GM23338 (cell line): ENCODE measurements around the gene JHY. TPM values are rescaled to one million over a fixed set of nuclear protein-coding genes. Genes with fewer than 3 reads are reported as not detected.
A peak's percentile ranks its signal among the peaks of the same experiment; 100 is the strongest.

Experiments used
- ATAC-seq: fragments of 200-7000 bp; cut with Tn5 transposase; 3 replicates; pipeline ENCODE4 v1.9.1; 2020
- DNase-seq: peaks from one replicate; pipeline ENCODE4 v3.0.0-alpha.2; 2015; ENCODE audit warnings: low spot score
- H2AFZ ChIP-seq: fragments of 200-600 bp; sonication (generic); 2 replicates; pipeline ENCODE4 v1.8.0; 2016; ENCODE audit warnings: antibody characterized with exemption, mild to moderate bottlenecking, moderate library complexity
- H3F3A ChIP-seq: fragments of 200-600 bp; sonication (generic); replicated peaks from 2 replicates; pipeline ENCODE4 v1.8.0; 2017; ENCODE audit warnings: antibody characterized with exemption, mixed run types, low read depth
- H3K27ac ChIP-seq: fragments of 200-600 bp; sonication (generic); 2 replicates; pipeline ENCODE4 v1.6.1; 2016; ENCODE audit warnings: low read depth
- H3K27me3 ChIP-seq: fragments of 200-600 bp; sonication (generic); 2 replicates; pipeline ENCODE4 v1.8.0; 2016; ENCODE audit warnings: mild to moderate bottlenecking, mixed run types, moderate library complexity; ENCODE audit not compliant: insufficient read depth
- H3K36me3 ChIP-seq: fragments of 200-600 bp; sonication (generic); 2 replicates; pipeline ENCODE4 v1.8.0; 2016; ENCODE audit warnings: mild to moderate bottlenecking; ENCODE audit not compliant: insufficient read depth
- H3K4me1 ChIP-seq: fragments of 200-600 bp; sonication (generic); 2 replicates; pipeline ENCODE4 v1.8.0; 2016; ENCODE audit warnings: mild to moderate bottlenecking, moderate library complexity; ENCODE audit not compliant: insufficient read depth
- H3K4me2 ChIP-seq: fragments of 200-600 bp; sonication (generic); 2 replicates; pipeline ENCODE4 v1.7.1; 2017; ENCODE audit warnings: mixed run types
- H3K4me3 ChIP-seq: fragments of 200-600 bp; sonication (generic); 2 replicates; pipeline ENCODE4 v1.6.1; 2016; ENCODE audit warnings: mixed run types
- H3K79me2 ChIP-seq: fragments of 200-600 bp; sonication (generic); replicated peaks from 2 replicates; pipeline ENCODE4 v1.8.0; 2017; ENCODE audit warnings: mild to moderate bottlenecking; ENCODE audit not compliant: insufficient read depth
- H3K9me2 ChIP-seq: fragments of 200-600 bp; sonication (generic); 2 replicates; pipeline ENCODE4 v1.8.0; 2017; ENCODE audit not compliant: insufficient read depth
- H4K20me1 ChIP-seq: fragments of 200-600 bp; sonication (generic); replicated peaks from 2 replicates; pipeline ENCODE4 v1.8.0; 2017; ENCODE audit warnings: mild to moderate bottlenecking; ENCODE audit not compliant: insufficient read depth
- H3K27ac Mint-ChIP-seq: 2 replicates; pipeline ENCODE4 v1.8.0; 2020; ENCODE audit warnings: inconsistent platforms, mild to moderate bottlenecking, moderate library complexity, mixed read lengths
- H3K27me3 Mint-ChIP-seq: 3 replicates; pipeline ENCODE4 v1.8.0; 2022; ENCODE audit warnings: low read depth, mild to moderate bottlenecking, moderate library complexity, mixed read lengths, inconsistent platforms; ENCODE audit not compliant: insufficient read depth, poor library complexity
- H3K36me3 Mint-ChIP-seq: 3 replicates; pipeline ENCODE4 v1.8.0; 2021; ENCODE audit warnings: low read depth, mild to moderate bottlenecking, inconsistent platforms, moderate library complexity, mixed read lengths
- H3K4me1 Mint-ChIP-seq: 3 replicates; pipeline ENCODE4 v1.8.0; 2020; ENCODE audit warnings: mild to moderate bottlenecking, inconsistent platforms, mixed read lengths
- H3K4me3 Mint-ChIP-seq: 3 replicates; pipeline ENCODE4 v1.8.0; 2021; ENCODE audit warnings: moderate library complexity, mild to moderate bottlenecking, inconsistent platforms, mixed read lengths
- H3K9me3 Mint-ChIP-seq: 3 replicates; pipeline ENCODE4 v1.8.0; 2020; ENCODE audit warnings: moderate library complexity, mild to moderate bottlenecking, inconsistent platforms, mixed read lengths
- CREB1 ChIP-seq: fragments of 250-450 bp; sonication (Bioruptor Pico); IDR thresholded peaks from 2 replicates; pipeline ENCODE4 v1.5.0; 2020; ENCODE audit warnings: low read depth, mild to moderate bottlenecking, moderate library complexity
- ETS1 ChIP-seq: IDR thresholded peaks from 2 replicates; pipeline ENCODE4 v1.6.1; 2016; ENCODE audit warnings: antibody characterized with exemption
- EZH2 ChIP-seq: fragments of 200-600 bp; sonication (generic); IDR thresholded peaks from one replicate; pipeline ENCODE4 v1.8.0; 2017; ENCODE audit warnings: antibody characterized with exemption, mild to moderate bottlenecking, low read depth; ENCODE audit not compliant: unreplicated experiment
- EZH2phosphoT487 ChIP-seq: fragments of 200-600 bp; sonication (generic); IDR thresholded peaks from one replicate; pipeline ENCODE4 v1.8.1; 2018; ENCODE audit warnings: antibody characterized with exemption; ENCODE audit not compliant: unreplicated experiment
- NANOG ChIP-seq: IDR thresholded peaks from 2 replicates; pipeline ENCODE4 v1.6.1; 2016; ENCODE audit warnings: antibody characterized with exemption, borderline replicate concordance
- POLR2AphosphoS5 ChIP-seq: IDR thresholded peaks from 2 replicates; pipeline ENCODE4 v1.6.1; 2016; ENCODE audit warnings: antibody characterized with exemption, low read depth
- STAT1 ChIP-seq: IDR thresholded peaks from one replicate; pipeline ENCODE4 v1.6.1; 2016; ENCODE audit warnings: antibody characterized with exemption; ENCODE audit not compliant: unreplicated experiment
- ZNF114 ChIP-seq: fragments of 250-450 bp; sonication (Bioruptor Pico); IDR thresholded peaks from 2 replicates; pipeline ENCODE4 v1.5.0; 2020; ENCODE audit warnings: mild to moderate bottlenecking, moderate library complexity
- ZNF331 ChIP-seq: fragments of 250-450 bp; sonication (Bioruptor Pico); IDR thresholded peaks from 2 replicates; pipeline ENCODE4 v1.5.0; 2020; ENCODE audit warnings: low read depth, mild to moderate bottlenecking, moderate library complexity
- ZNF462 ChIP-seq: fragments of 250-450 bp; sonication (Bioruptor Pico); IDR thresholded peaks from 2 replicates; pipeline ENCODE4 v1.5.0; 2020; ENCODE audit warnings: mild to moderate bottlenecking, moderate library complexity
- polyA plus RNA-seq: library from polyadenylated mRNA; unstranded; fragments of >200 nt; fragmentation: Nextera tagmentation; extraction: Ambion mirVana; gene quantifications from 2 replicates; pipeline ENCODE4 v1.2.1, GENCODE V29; 2016
- total RNA-seq: library from RNA; depleted of rRNA; stranded (reverse); fragments of >200 nt; shearing (Covaris generic); gene quantifications from 2 replicates; pipeline ENCODE4 v1.2.3, GENCODE V29; 2014
- TF ChIP-seq, protein P1 (sequence below), 2 experiments: fragments of 200-600 bp in 1 of 2; sonication (generic) in 1 of 2; conservative IDR thresholded peaks; 2 replicates each; pipeline versions ENCODE4 v1.5.1 to v1.6.1; 2016 to 2017; ENCODE audit warnings: antibody characterized with exemption in 2 of 2, low read depth in 2 of 2, mild to moderate bottlenecking in 2 of 2, moderate library complexity in 1 of 2

The JHY gene
- total and polyA plus RNA-seq, 2 experiments from 2014 or later, result 0.94 to 0.97 TPM

- Histone ChIP-seq H3K4me2 (no peak overlapping the region), H3K79me2 (no peaks in the 10 kb centered on the region), H4K20me1 (no peaks in the 10 kb centered on the region), H3K27ac (no peak overlapping the region), H3K27me3 (no peaks in the 10 kb centered on the region), H3K36me3 (no peaks in the 10 kb centered on the region), H3K4me3 (no peak overlapping the region), H3F3A (no peaks in the 10 kb centered on the region), H3K9me2 (no peaks in the 10 kb centered on the region), H2AFZ (0 out of 2 replicates have a peak overlapping the region, but pooled peaks have one; percentile 7), H3K4me1 (no peaks in the 10 kb centered on the region)
- H3K4me3 Mint-ChIP-seq, result no peak overlapping the region
- no peaks in the 10 kb centered on the region for H3K9me3 Mint-ChIP-seq
- peaks cover 2% of the 10 kb centered on the region; the same call in 1 of the 3 replicates for H3K4me1 Mint-ChIP-seq
- no peak overlapping the region for H3K27ac Mint-ChIP-seq
- ATAC-seq (no peak), DNase-seq (no peak)
- peaks cover 2% of the 10 kb centered on the region for H3K27me3 Mint-ChIP-seq
- TF ChIP-seq ZNF331 (CRISPR knock-in tag), result no peak
- no peak for TF ChIP-seq POLR2AphosphoS5
- TF ChIP-seq EZH2, result no peak
- TF ChIP-seq STAT1, result no peak
- TF ChIP-seq ZNF114 (CRISPR knock-in tag), result no peak
- TF ChIP-seq, protein P1, sequence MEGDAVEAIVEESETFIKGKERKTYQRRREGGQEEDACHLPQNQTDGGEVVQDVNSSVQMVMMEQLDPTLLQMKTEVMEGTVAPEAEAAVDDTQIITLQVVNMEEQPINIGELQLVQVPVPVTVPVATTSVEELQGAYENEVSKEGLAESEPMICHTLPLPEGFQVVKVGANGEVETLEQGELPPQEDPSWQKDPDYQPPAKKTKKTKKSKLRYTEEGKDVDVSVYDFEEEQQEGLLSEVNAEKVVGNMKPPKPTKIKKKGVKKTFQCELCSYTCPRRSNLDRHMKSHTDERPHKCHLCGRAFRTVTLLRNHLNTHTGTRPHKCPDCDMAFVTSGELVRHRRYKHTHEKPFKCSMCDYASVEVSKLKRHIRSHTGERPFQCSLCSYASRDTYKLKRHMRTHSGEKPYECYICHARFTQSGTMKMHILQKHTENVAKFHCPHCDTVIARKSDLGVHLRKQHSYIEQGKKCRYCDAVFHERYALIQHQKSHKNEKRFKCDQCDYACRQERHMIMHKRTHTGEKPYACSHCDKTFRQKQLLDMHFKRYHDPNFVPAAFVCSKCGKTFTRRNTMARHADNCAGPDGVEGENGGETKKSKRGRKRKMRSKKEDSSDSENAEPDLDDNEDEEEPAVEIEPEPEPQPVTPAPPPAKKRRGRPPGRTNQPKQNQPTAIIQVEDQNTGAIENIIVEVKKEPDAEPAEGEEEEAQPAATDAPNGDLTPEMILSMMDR (conservative IDR thresholded peaks at IDR 0.05; ENCODE audit: low read depth in 2 of 2), result no peak
- TF ChIP-seq ZNF462 (CRISPR knock-in tag), result no peak
- TF ChIP-seq EZH2phosphoT487, result no peak
- TF ChIP-seq ETS1, result no peak
- TF ChIP-seq CREB1 (CRISPR knock-in tag), result no peak
- no peak for TF ChIP-seq NANOG
- no peaks in the 10 kb centered on the region for H3K36me3 Mint-ChIP-seq
Observed at GRCh38 chr11:122931510-122931909, 49.0 kb downstream of the JHY start.
